ENCODE measurements around the gene GSTM3. TPM values are rescaled to one million over a fixed set of nuclear protein-coding genes. Genes with fewer than 3 reads are reported as not detected.
"Not testable (repeated sequence)": the region's sequence is repeated elsewhere in the genome, so short reads cannot be mapped to it uniquely, and the experiment has no call there.

GSTM3 gene
- total and polyA plus RNA-seq, 10 donors, result 8.9 to 44.0 (median 20.9) TPM

DNA sequence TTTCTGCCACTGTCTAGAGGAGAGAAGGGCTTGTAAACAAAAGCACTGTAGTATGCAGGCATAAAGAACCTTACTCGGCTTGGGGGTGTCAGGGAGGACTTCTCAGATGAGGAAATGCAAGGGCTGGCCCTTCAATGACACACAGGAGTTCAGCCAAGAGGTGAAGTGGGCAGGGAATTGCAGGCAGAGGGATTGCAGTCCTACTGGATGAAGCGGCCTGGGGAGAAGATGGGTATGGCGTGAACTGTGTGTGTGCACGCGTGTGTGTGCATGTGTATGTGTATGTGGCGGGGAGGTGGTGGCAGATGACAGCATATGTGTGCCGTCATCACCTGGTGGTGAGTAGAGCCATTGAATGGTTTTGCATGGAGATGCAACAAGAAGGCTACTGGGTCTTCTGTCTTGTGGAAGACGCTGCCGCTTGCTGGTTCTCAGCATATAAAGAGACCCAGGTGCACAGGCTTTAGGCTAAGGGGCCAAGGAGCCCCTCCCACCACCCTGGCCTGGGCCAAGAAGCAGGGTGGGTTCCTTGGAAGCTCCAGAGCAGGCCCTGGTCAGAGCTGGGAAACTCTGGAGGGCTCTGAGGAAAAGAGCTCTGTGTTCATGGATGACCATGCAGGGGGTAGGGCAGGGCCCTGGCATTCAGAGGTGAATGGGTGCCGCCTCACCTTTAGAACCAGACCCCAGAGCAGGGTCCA, 26.9 kb upstream of the GSTM3 start:
- no peak overlapping the region for H3K4me3 ChIP-seq
- no peaks in the 10 kb centered on the region for H3K27me3 ChIP-seq (replicated peaks in 1 of 7)
- no peak overlapping the region for H3K27ac ChIP-seq
- peaks cover 0 to 19% (median 5%) of the 10 kb centered on the region in 6 donors for H3K4me1 ChIP-seq
- H3K36me3 ChIP-seq, result no peaks in the 10 kb centered on the region
- no peaks in the 10 kb centered on the region for H3K9me3 ChIP-seq
- peak; percentile 48 for DNase-seq
- 88 to 95% (median 93%) methylated on average over 10 of the region's 10 CpGs for WGBS, 5 donors
- TF ChIP-seq POLR2A (IDR thresholded peaks at IDR 0.05) (no peak), POLR2AphosphoS5 (IDR thresholded peaks at IDR 0.05) (no peak)
- TF ChIP-seq, protein P1, sequence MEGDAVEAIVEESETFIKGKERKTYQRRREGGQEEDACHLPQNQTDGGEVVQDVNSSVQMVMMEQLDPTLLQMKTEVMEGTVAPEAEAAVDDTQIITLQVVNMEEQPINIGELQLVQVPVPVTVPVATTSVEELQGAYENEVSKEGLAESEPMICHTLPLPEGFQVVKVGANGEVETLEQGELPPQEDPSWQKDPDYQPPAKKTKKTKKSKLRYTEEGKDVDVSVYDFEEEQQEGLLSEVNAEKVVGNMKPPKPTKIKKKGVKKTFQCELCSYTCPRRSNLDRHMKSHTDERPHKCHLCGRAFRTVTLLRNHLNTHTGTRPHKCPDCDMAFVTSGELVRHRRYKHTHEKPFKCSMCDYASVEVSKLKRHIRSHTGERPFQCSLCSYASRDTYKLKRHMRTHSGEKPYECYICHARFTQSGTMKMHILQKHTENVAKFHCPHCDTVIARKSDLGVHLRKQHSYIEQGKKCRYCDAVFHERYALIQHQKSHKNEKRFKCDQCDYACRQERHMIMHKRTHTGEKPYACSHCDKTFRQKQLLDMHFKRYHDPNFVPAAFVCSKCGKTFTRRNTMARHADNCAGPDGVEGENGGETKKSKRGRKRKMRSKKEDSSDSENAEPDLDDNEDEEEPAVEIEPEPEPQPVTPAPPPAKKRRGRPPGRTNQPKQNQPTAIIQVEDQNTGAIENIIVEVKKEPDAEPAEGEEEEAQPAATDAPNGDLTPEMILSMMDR (IDR thresholded peaks at IDR 0.05 in 8 of 11, conservative IDR thresholded peaks at IDR 0.05 in 3 of 11), result no peak
- intact Hi-C loops (cut with DNase I; ENCODE audit: low total_unique reads), result no loop called here

DNA sequence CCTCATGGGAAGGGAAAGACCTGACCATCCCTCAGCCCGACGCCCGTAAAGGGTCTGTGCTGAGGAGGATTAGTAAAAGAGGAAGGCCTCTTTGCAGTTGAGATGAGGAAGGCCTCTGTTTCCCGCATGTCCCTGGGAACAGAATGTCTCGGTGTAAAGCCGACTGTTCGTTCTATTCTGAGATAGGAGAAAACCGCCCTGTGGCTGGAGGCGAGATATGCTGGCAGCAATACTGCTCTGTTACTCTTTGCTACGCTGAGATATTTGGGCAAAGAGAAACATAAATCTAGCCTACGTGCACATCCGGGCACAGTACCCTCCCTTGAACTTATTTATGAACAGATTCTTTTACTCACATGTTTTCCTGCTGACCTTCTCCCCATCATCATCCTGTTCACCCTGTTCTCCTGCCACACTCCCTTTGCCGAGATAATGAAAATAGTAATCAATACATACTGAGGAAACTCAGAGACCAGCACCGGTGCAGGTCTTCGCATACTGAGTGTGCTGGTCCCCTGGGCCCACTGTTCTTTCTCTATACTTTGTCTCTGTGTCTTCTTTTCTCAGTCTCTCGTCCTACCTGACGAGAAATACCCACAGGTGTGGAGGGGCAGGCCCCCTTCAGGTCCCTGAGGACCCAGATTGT, 26.3 kb upstream of the GSTM3 start:
- DNase-seq, result peak; percentile 41
- H3K9me3 ChIP-seq; H3K36me3 ChIP-seq; H3K27me3 ChIP-seq (replicated peaks in 1 of 7); intact Hi-C loops (cut with DNase I; ENCODE audit: low total_unique reads); H3K27ac ChIP-seq; H3K4me3 ChIP-seq: not testable (repeated sequence)
- WGBS, 5 donors, result 62 to 81% (median 73%) methylated on average over 17 of the region's 17 CpGs
- peaks cover 0 to 21% (median 5%) of the 10 kb centered on the region in 6 donors for H3K4me1 ChIP-seq

DNA sequence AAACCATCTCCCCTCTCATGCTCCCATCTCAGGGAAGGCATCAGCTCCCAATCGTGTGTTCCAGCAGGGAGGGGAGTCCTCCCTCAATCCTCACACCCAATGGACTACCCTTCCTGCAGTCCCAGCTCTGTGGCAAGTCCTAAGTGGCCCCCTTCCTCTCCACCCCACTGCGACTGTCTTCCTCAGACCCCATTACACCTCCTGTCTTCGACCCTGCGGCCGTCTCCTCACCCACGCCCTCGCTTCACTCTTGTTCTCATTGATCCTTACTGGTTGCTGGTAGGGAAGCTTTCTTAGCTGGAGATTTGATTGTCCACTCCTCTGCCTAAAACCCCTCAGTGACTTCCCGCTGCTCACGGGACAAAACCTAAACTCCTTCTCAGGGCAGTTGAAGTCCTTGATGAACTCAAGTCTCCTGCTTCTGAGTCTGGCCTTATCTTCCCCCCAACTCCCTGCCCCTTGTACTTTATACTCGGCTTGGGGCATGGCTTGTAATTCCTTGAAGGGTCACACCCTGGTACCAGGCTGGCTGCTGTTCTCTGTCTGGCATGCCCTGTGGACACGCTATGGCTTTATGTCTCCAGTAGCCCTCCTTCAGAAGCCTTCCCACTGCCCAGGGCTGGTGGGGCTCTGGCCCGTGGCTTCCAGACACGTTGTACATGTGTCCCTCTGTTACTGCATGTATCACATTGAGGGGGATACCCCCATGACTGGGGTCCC, 25.2 kb upstream of the GSTM3 start:
- peaks cover 0 to 21% (median 5%) of the 10 kb centered on the region in 6 donors for H3K4me1 ChIP-seq
- intact Hi-C loops (cut with DNase I; ENCODE audit: low total_unique reads), result no loop called here
- TF ChIP-seq POLR2AphosphoS5 (IDR thresholded peaks at IDR 0.05), result no peak
- TF ChIP-seq, protein P1 (IDR thresholded peaks at IDR 0.05 in 8 of 11, conservative IDR thresholded peaks at IDR 0.05 in 3 of 11), result no peak
- TF ChIP-seq POLR2A (IDR thresholded peaks at IDR 0.05), result no peak
- DNase-seq, result peak; percentile 61
- WGBS, 5 donors, result 71 to 86% (median 79%) methylated on average over 13 of the region's 13 CpGs
- no peak overlapping the region for H3K4me3 ChIP-seq
- H3K27me3 ChIP-seq (replicated peaks in 1 of 7), result no peaks in the 10 kb centered on the region
- no peaks in the 10 kb centered on the region for H3K36me3 ChIP-seq
- H3K9me3 ChIP-seq, result no peaks in the 10 kb centered on the region
- H3K27ac ChIP-seq, result no peak overlapping the region

DNA sequence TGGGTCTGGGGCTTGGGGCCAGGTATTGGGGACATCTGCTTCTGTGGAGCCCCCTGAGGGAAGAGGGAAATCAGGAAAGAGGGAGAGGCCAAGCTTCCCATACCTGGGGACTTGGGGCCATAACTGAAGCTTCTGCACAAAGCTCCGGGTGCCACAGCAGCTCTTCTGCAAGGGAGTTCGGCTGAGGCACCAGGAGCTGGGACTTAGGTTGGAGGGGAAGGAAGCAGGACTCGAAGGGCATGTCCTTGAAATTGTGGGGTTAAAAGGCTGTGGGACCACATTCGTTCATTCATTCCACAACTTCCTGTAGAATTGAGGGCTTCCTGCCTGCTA, 24.6 kb upstream of the GSTM3 start:
- intact Hi-C loops (cut with DNase I; ENCODE audit: low total_unique reads), result no loop called here
- Histone ChIP-seq H3K4me1 (peaks cover 0 to 21% (median 5%) of the 10 kb centered on the region in 6 donors), H3K27me3 (replicated peaks in 1 of 7) (no peaks in the 10 kb centered on the region), H3K9me3 (no peaks in the 10 kb centered on the region), H3K27ac (no peak overlapping the region), H3K36me3 (no peaks in the 10 kb centered on the region), H3K4me3 (no peak overlapping the region)
- TF ChIP-seq POLR2A (IDR thresholded peaks at IDR 0.05), result no peak
- no peak for DNase-seq
- 40 to 60% (median 43%) methylated on average over 3 to 4 of the region's 4 CpGs for WGBS, 5 donors
